ENCODE results near the gene CD109. TPM values are rescaled to one million over a fixed set of nuclear protein-coding genes. Genes with fewer than 3 reads are reported as not detected.

CD109 gene
- total and polyA plus RNA-seq, 4 experiments from 2014 or later = 0.10 to 0.96 (median 0.53) TPM

GRCh38 chr6:73702444-73702843 lies 6.4 kb downstream of the CD109 start:
- no peak overlapping the region for H3K4me3 ChIP-seq (ENCODE audit: low read length in 2 of 2)
- POLR2A ChIA-PET (ENCODE audit: partially characterized antibody) = no interaction called here
- H3K36me3 ChIP-seq (ENCODE audit: insufficient read depth, low read length) = no peaks in the 10 kb centered on the region
- no peaks in the 10 kb centered on the region for H3K9me3 Mint-ChIP-seq
- no peak overlapping the region for H3K27ac ChIP-seq (ENCODE audit: low read depth, low read length)
- H3K36me3 Mint-ChIP-seq = no peaks in the 10 kb centered on the region
- H3K27me3 Mint-ChIP-seq = peaks cover 2 to 19% of the 10 kb centered on the region in 2 donors
- H3K27me3 ChIP-seq (ENCODE audit: insufficient read depth, low read length) = no peaks in the 10 kb centered on the region
- intact Hi-C loops (cut with micrococcal nuclease) = no loop called here
- H3K4me1 Mint-ChIP-seq = peaks cover 0 to 4% (median 4%) of the 10 kb centered on the region in 4 donors
- H3K4me3 Mint-ChIP-seq = no peak overlapping the region
- no peaks in the 10 kb centered on the region for H3K4me1 ChIP-seq (ENCODE audit: insufficient read depth, low read length)
- DNase-seq = no peak
- H3K27ac Mint-ChIP-seq = no peak overlapping the region
- CTCF ChIA-PET (ENCODE audit: partially characterized antibody) = no interaction called here
- H3K9me3 ChIP-seq (ENCODE audit: control insufficient read depth in 1 of 2, low read length in 2 of 2) = no peaks in the 10 kb centered on the region

- no peak for DNase-seq
- Mint-ChIP-seq H3K4me1 (peaks cover 0 to 1% (median 0%) of the 10 kb centered on the region in 4 donors), H3K27ac (no peak overlapping the region), H3K9me3 (no peaks in the 10 kb centered on the region), H3K4me3 (no peak overlapping the region), H3K27me3 (peaks cover 1 to 13% of the 10 kb centered on the region in 2 donors), H3K36me3 (no peaks in the 10 kb centered on the region)
- POLR2A ChIA-PET (ENCODE audit: partially characterized antibody) = no interaction called here
- CTCF ChIA-PET (ENCODE audit: partially characterized antibody) = interaction anchor here (0.9 kb wide), 1 partner anchor 30 kb away, joined by 4 read pairs; no protein-coding TSS in a partner anchor
- no peaks in the 10 kb centered on the region for H3K4me1 ChIP-seq (ENCODE audit: insufficient read depth, low read length)
- H3K27ac ChIP-seq (ENCODE audit: low read depth, low read length) = no peak overlapping the region
- intact Hi-C loops (cut with micrococcal nuclease) = no loop called here
- H3K36me3 ChIP-seq (ENCODE audit: insufficient read depth, low read length) = no peaks in the 10 kb centered on the region
- no peak overlapping the region for H3K4me3 ChIP-seq (ENCODE audit: low read length in 2 of 2)
- H3K27me3 ChIP-seq (ENCODE audit: insufficient read depth, low read length) = no peaks in the 10 kb centered on the region
- H3K9me3 ChIP-seq (ENCODE audit: control insufficient read depth in 1 of 2, low read length in 2 of 2) = no peaks in the 10 kb centered on the region
These were observed 7.5 kb downstream of the CD109 start for GRCh38 chr6:73703466-73703865.

- ChIA-PET POLR2A (ENCODE audit: partially characterized antibody) (no interaction called here), CTCF (ENCODE audit: partially characterized antibody) (no interaction called here)
- H3K9me3 Mint-ChIP-seq = no peaks in the 10 kb centered on the region
- peaks cover 0 to 1% (median 0%) of the 10 kb centered on the region in 4 donors for H3K4me1 Mint-ChIP-seq
- H3K36me3 ChIP-seq (ENCODE audit: insufficient read depth, low read length) = no peaks in the 10 kb centered on the region
- no peaks in the 10 kb centered on the region for H3K9me3 ChIP-seq (ENCODE audit: control insufficient read depth in 1 of 2, low read length in 2 of 2)
- no peak overlapping the region for H3K27ac Mint-ChIP-seq
- no peak for DNase-seq
- no peak overlapping the region for H3K4me3 ChIP-seq (ENCODE audit: low read length in 2 of 2)
- no peak overlapping the region for H3K27ac ChIP-seq (ENCODE audit: low read depth, low read length)
- H3K27me3 ChIP-seq (ENCODE audit: insufficient read depth, low read length) = no peaks in the 10 kb centered on the region
- no peaks in the 10 kb centered on the region for H3K36me3 Mint-ChIP-seq
- peaks cover 0 to 10% of the 10 kb centered on the region in 2 donors for H3K27me3 Mint-ChIP-seq
- no peaks in the 10 kb centered on the region for H3K4me1 ChIP-seq (ENCODE audit: insufficient read depth, low read length)
- no peak overlapping the region for H3K4me3 Mint-ChIP-seq
- intact Hi-C loops (cut with micrococcal nuclease) = no loop called here
These were observed 8.3 kb downstream of the CD109 start for GRCh38 chr6:73704260-73704659.

GRCh38 chr6:73704798-73705197 lies 8.8 kb downstream of the CD109 start:
- POLR2A ChIA-PET (ENCODE audit: partially characterized antibody) = no interaction called here
- no peaks in the 10 kb centered on the region for H3K4me1 Mint-ChIP-seq
- Histone ChIP-seq H3K4me1 (ENCODE audit: insufficient read depth, low read length) (no peaks in the 10 kb centered on the region), H3K4me3 (ENCODE audit: low read length in 2 of 2) (no peak overlapping the region), H3K36me3 (ENCODE audit: insufficient read depth, low read length) (no peaks in the 10 kb centered on the region), H3K27me3 (ENCODE audit: insufficient read depth, low read length) (no peaks in the 10 kb centered on the region), H3K27ac (ENCODE audit: low read depth, low read length) (no peak overlapping the region), H3K9me3 (ENCODE audit: control insufficient read depth in 1 of 2, low read length in 2 of 2) (no peaks in the 10 kb centered on the region)
- no peaks in the 10 kb centered on the region for H3K9me3 Mint-ChIP-seq
- CTCF ChIA-PET (ENCODE audit: partially characterized antibody) = interaction anchor here (0.9 kb wide), 1 partner anchor 28 kb away, joined by 5 read pairs; no protein-coding TSS in a partner anchor
- intact Hi-C loops (cut with micrococcal nuclease) = no loop called here
- peaks cover 0 to 7% of the 10 kb centered on the region in 2 donors for H3K27me3 Mint-ChIP-seq
- H3K4me3 Mint-ChIP-seq = no peak overlapping the region
- no peaks in the 10 kb centered on the region for H3K36me3 Mint-ChIP-seq
- no peak for DNase-seq
- no peak overlapping the region for H3K27ac Mint-ChIP-seq

- intact Hi-C loops (cut with micrococcal nuclease) = no loop called here
- Mint-ChIP-seq H3K27me3 (peaks cover 0 to 4% of the 10 kb centered on the region in 2 donors), H3K4me3 (no peak overlapping the region), H3K36me3 (no peaks in the 10 kb centered on the region), H3K27ac (no peak overlapping the region), H3K9me3 (no peaks in the 10 kb centered on the region), H3K4me1 (no peaks in the 10 kb centered on the region)
- H3K36me3 ChIP-seq (ENCODE audit: insufficient read depth, low read length) = no peaks in the 10 kb centered on the region
- ChIA-PET CTCF (ENCODE audit: partially characterized antibody) (interaction anchor here (0.7 to 1.7 kb wide), 3 partner anchors 26 to 32 kb away, joined by 3 to 6 read pairs (median 3); no protein-coding TSS in a partner anchor), POLR2A (ENCODE audit: partially characterized antibody) (no interaction called here)
- DNase-seq = no peak
- H3K27me3 ChIP-seq (ENCODE audit: insufficient read depth, low read length) = no peaks in the 10 kb centered on the region
- H3K4me3 ChIP-seq (ENCODE audit: low read length in 2 of 2) = no peak overlapping the region
- H3K27ac ChIP-seq (ENCODE audit: low read depth, low read length) = no peak overlapping the region
- H3K9me3 ChIP-seq (ENCODE audit: control insufficient read depth in 1 of 2, low read length in 2 of 2) = no peaks in the 10 kb centered on the region
- no peaks in the 10 kb centered on the region for H3K4me1 ChIP-seq (ENCODE audit: insufficient read depth, low read length)
These were observed 11.0 kb downstream of the CD109 start for GRCh38 chr6:73706971-73707370.

GRCh38 chr6:73710470-73710869 lies 14.5 kb downstream of the CD109 start:
- no peaks in the 10 kb centered on the region for H3K36me3 ChIP-seq (ENCODE audit: insufficient read depth, low read length)
- H3K27me3 ChIP-seq (ENCODE audit: insufficient read depth, low read length) = no peaks in the 10 kb centered on the region
- H3K9me3 ChIP-seq (ENCODE audit: control insufficient read depth in 1 of 2, low read length in 2 of 2) = no peaks in the 10 kb centered on the region
- H3K27ac ChIP-seq (ENCODE audit: low read depth, low read length) = no peak overlapping the region
- Mint-ChIP-seq H3K4me1 (peaks cover 0 to 3% (median 0%) of the 10 kb centered on the region in 4 donors), H3K9me3 (no peaks in the 10 kb centered on the region), H3K27ac (no peak overlapping the region), H3K4me3 (no peak overlapping the region), H3K36me3 (no peaks in the 10 kb centered on the region), H3K27me3 (no peaks in the 10 kb centered on the region)
- no peak overlapping the region for H3K4me3 ChIP-seq (ENCODE audit: low read length in 2 of 2)
- ChIA-PET POLR2A (ENCODE audit: partially characterized antibody) (no interaction called here), CTCF (ENCODE audit: partially characterized antibody) (no interaction called here)
- H3K4me1 ChIP-seq (ENCODE audit: insufficient read depth, low read length) = no peaks in the 10 kb centered on the region
- no peak for DNase-seq
- intact Hi-C loops (cut with micrococcal nuclease) = no loop called here

GRCh38 chr6:73710948-73711347 lies 14.9 kb downstream of the CD109 start:
- CTCF ChIA-PET (ENCODE audit: partially characterized antibody) = no interaction called here
- H3K27me3 ChIP-seq (ENCODE audit: insufficient read depth, low read length) = no peaks in the 10 kb centered on the region
- no peak overlapping the region for H3K27ac ChIP-seq (ENCODE audit: low read depth, low read length)
- Mint-ChIP-seq H3K9me3 (no peaks in the 10 kb centered on the region), H3K27ac (no peak overlapping the region), H3K4me1 (peaks cover 0 to 3% (median 0%) of the 10 kb centered on the region in 4 donors), H3K36me3 (no peaks in the 10 kb centered on the region), H3K27me3 (no peaks in the 10 kb centered on the region), H3K4me3 (no peak overlapping the region)
- POLR2A ChIA-PET (ENCODE audit: partially characterized antibody) = no interaction called here
- no peaks in the 10 kb centered on the region for H3K4me1 ChIP-seq (ENCODE audit: insufficient read depth, low read length)
- intact Hi-C loops (cut with micrococcal nuclease) = no loop called here
- H3K36me3 ChIP-seq (ENCODE audit: insufficient read depth, low read length) = no peaks in the 10 kb centered on the region
- no peak overlapping the region for H3K4me3 ChIP-seq (ENCODE audit: low read length in 2 of 2)
- H3K9me3 ChIP-seq (ENCODE audit: control insufficient read depth in 1 of 2, low read length in 2 of 2) = no peaks in the 10 kb centered on the region
- no peak for DNase-seq

All from CD4-positive, alpha-beta memory T cell (primary cell).